SK-N-SH treated with all-trans-retinoic acid at 6 μM for 48 hours (cell line): ENCODE results near the gene MELK.

Source experiments
- ATAC-seq: fragments of 200-7000 bp; cut with Tn5 transposase; 3 replicates; pipeline ENCODE4 v1.9.1; 2020; ENCODE audit warnings: mild to moderate bottlenecking, moderate library complexity
- ARNTL ChIP-seq: fragments of 450-650 bp; formaldehyde crosslinking; IDR thresholded peaks from 2 replicates; pipeline ENCODE4 v1.5.0; 2020; ENCODE audit warnings: low read depth, mild to moderate bottlenecking, moderate library complexity, borderline replicate concordance
- BACH2 ChIP-seq: fragments of 250-450 bp; sonication (Bioruptor Pico); IDR thresholded peaks from 2 replicates; pipeline ENCODE4 v1.9.0; 2021; ENCODE audit warnings: mild to moderate bottlenecking, borderline replicate concordance
- CSDC2 ChIP-seq: fragments of 250-450 bp; sonication (Bioruptor Pico); IDR thresholded peaks from 2 replicates; pipeline ENCODE4 v1.5.0; 2020; ENCODE audit warnings: mild to moderate bottlenecking, moderate library complexity
- ESRRG ChIP-seq: fragments of 250-450 bp; sonication (Bioruptor Pico); IDR thresholded peaks from 2 replicates; pipeline ENCODE4 v1.6.1; 2021; ENCODE audit warnings: mild to moderate bottlenecking
- GLIS3 ChIP-seq: fragments of 250-450 bp; sonication (Bioruptor Pico); IDR thresholded peaks from 2 replicates; pipeline ENCODE4 v1.5.0; 2020; ENCODE audit warnings: mild to moderate bottlenecking, moderate library complexity
- ISL1 ChIP-seq: fragments of 250-450 bp; sonication (Bioruptor Pico); IDR thresholded peaks from 2 replicates; pipeline ENCODE4 v2.1.2; 2022; ENCODE audit warnings: mild to moderate bottlenecking, moderate library complexity
- OSR1 ChIP-seq: fragments of 250-450 bp; sonication (Bioruptor Pico); IDR thresholded peaks from 2 replicates; pipeline ENCODE4 v1.8.0; 2022; ENCODE audit warnings: moderate library complexity, mild to moderate bottlenecking, inconsistent platforms
- PPARA ChIP-seq: fragments of 250-450 bp; sonication (Bioruptor Pico); IDR thresholded peaks from 2 replicates; pipeline ENCODE4 v1.5.0; 2020; ENCODE audit warnings: mild to moderate bottlenecking, borderline replicate concordance
- RARB ChIP-seq: fragments of 250-450 bp; sonication (Bioruptor Pico); IDR thresholded peaks from 2 replicates; pipeline ENCODE4 v1.8.0; 2021; ENCODE audit warnings: mild to moderate bottlenecking, moderate library complexity
- TCF4 ChIP-seq: fragments of 250-450 bp; sonication (Bioruptor Pico); IDR thresholded peaks from 2 replicates; pipeline ENCODE4 v1.8.0; 2021; ENCODE audit warnings: mild to moderate bottlenecking, moderate library complexity, borderline replicate concordance
- TOX ChIP-seq: fragments of 250-450 bp; sonication (Bioruptor Pico); IDR thresholded peaks from 2 replicates; pipeline ENCODE4 v1.8.0; 2021; ENCODE audit warnings: mild to moderate bottlenecking, moderate library complexity, borderline replicate concordance
- ZC3H10 ChIP-seq: fragments of 250-450 bp; sonication (Bioruptor Pico); IDR thresholded peaks from 2 replicates; pipeline ENCODE4 v1.5.1; 2021; ENCODE audit warnings: mild to moderate bottlenecking, moderate library complexity
- ZFP3 ChIP-seq: fragments of 250-450 bp; sonication (Bioruptor Pico); IDR thresholded peaks from 2 replicates; pipeline ENCODE4 v1.5.0; 2020; ENCODE audit warnings: mild to moderate bottlenecking, moderate library complexity
- ZFP30 ChIP-seq: fragments of 450-650 bp; formaldehyde crosslinking; IDR thresholded peaks from 2 replicates; pipeline ENCODE4 v1.5.0; 2022; ENCODE audit warnings: mild to moderate bottlenecking, moderate library complexity
- ZNF565 ChIP-seq: fragments of 450-650 bp; formaldehyde crosslinking; conservative IDR thresholded peaks from 2 replicates; pipeline ENCODE4 v1.5.0; 2020; ENCODE audit warnings: low read depth, mild to moderate bottlenecking, moderate library complexity
- ZNF70 ChIP-seq: fragments of 450-650 bp; formaldehyde crosslinking; IDR thresholded peaks from 2 replicates; pipeline ENCODE4 v1.5.0; 2020; ENCODE audit warnings: mild to moderate bottlenecking, moderate library complexity
- ZNF8 ChIP-seq: fragments of 450-650 bp; formaldehyde crosslinking; IDR thresholded peaks from 2 replicates; pipeline ENCODE4 v1.5.0; 2020; ENCODE audit warnings: mild to moderate bottlenecking, moderate library complexity
- TF ChIP-seq, protein P1 (sequence below): fragments of 250-450 bp; sonication (Bioruptor Pico); IDR thresholded peaks from 2 replicates; pipeline ENCODE4 v1.5.1; 2020; ENCODE audit warnings: low read depth, mild to moderate bottlenecking, moderate library complexity
- TF ChIP-seq, protein P2 (sequence below): fragments of 250-450 bp; sonication (Bioruptor Pico); IDR thresholded peaks from 2 replicates; pipeline ENCODE4 v1.8.0; 2020; ENCODE audit warnings: mild to moderate bottlenecking, moderate library complexity, borderline replicate concordance
- TF ChIP-seq, protein P3 (sequence below): fragments of 250-450 bp; sonication (Bioruptor Pico); IDR thresholded peaks from 2 replicates; pipeline ENCODE4 v1.8.0; 2021; ENCODE audit warnings: low read depth, mild to moderate bottlenecking, moderate library complexity, borderline replicate concordance
- TF ChIP-seq, protein P4 (sequence below): fragments of 250-450 bp; sonication (Bioruptor Pico); IDR thresholded peaks from 2 replicates; pipeline ENCODE4 v1.5.0; 2020; ENCODE audit warnings: mild to moderate bottlenecking, moderate library complexity

The MELK gene

DNA sequence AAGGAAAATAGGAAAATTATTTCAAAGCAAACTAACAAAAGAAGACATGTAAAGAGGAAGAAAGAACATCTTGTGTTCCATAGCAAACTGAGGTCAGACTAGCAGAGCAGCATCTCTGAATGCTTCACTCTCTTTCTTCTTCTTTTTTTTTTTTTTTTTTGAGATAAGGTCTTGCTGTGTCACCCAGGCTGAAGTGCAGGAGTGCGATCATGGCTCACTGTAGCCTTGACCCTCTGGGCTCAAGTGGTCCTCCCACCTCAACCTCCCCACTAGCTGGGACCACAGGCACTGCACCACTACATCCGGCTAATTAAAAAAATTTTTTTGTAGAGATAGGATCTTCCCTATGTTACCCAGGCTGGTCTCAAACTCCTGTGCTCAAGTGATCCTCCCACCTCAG, 36.6 kb downstream of the MELK start:
- no peak for ATAC-seq

DNA sequence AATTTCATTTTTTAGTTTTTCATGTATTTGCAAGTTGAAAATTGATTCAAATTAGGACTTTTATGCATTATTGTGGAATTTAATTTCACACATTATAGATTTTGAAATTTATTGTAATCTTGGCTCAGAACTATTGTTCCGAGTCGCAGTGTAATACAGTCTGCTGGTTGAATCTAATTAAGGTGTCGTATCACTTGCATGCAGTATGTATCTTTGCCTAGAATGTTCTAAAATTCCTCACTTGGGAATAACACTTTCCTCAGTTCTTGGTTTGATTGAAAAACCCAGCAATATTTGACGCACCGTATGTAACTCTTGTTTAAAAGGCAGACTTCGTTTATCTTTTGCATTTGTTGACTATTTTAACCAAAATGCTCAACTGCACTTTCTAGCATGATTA, 49.4 kb downstream of the MELK start:
- TF ChIP-seq ISL1 (no peak), ZFP30 (CRISPR knock-in tag) (no peak), OSR1 (CRISPR knock-in tag) (no peak), CSDC2 (CRISPR knock-in tag) (no peak), TCF4 (CRISPR knock-in tag) (no peak), BACH2 (no peak), TOX (no peak), ZFP3 (CRISPR knock-in tag) (no peak), ZNF70 (no peak)
- TF ChIP-seq, protein P1, sequence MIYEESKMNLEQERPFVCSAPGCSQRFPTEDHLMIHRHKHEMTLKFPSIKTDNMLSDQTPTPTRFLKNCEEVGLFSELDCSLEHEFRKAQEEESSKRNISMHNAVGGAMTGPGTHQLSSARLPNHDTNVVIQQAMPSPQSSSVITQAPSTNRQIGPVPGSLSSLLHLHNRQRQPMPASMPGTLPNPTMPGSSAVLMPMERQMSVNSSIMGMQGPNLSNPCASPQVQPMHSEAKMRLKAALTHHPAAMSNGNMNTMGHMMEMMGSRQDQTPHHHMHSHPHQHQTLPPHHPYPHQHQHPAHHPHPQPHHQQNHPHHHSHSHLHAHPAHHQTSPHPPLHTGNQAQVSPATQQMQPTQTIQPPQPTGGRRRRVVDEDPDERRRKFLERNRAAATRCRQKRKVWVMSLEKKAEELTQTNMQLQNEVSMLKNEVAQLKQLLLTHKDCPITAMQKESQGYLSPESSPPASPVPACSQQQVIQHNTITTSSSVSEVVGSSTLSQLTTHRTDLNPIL (CRISPR knock-in tag), result no peak
- ATAC-seq, result no peak

More for the DNA sequence above, 36.6 kb downstream of the MELK start:
- TF ChIP-seq CSDC2 (CRISPR knock-in tag) (no peak), ZC3H10 (CRISPR knock-in tag) (no peak), ZFP30 (CRISPR knock-in tag) (no peak), ESRRG (no peak), TCF4 (CRISPR knock-in tag) (no peak), BACH2 (no peak), ZFP3 (CRISPR knock-in tag) (no peak), OSR1 (CRISPR knock-in tag) (no peak), ISL1 (no peak), TOX (no peak), ZNF565 (no peak), ARNTL (CRISPR knock-in tag) (no peak), ZNF70 (no peak), PPARA (no peak)
- TF ChIP-seq, protein P2, sequence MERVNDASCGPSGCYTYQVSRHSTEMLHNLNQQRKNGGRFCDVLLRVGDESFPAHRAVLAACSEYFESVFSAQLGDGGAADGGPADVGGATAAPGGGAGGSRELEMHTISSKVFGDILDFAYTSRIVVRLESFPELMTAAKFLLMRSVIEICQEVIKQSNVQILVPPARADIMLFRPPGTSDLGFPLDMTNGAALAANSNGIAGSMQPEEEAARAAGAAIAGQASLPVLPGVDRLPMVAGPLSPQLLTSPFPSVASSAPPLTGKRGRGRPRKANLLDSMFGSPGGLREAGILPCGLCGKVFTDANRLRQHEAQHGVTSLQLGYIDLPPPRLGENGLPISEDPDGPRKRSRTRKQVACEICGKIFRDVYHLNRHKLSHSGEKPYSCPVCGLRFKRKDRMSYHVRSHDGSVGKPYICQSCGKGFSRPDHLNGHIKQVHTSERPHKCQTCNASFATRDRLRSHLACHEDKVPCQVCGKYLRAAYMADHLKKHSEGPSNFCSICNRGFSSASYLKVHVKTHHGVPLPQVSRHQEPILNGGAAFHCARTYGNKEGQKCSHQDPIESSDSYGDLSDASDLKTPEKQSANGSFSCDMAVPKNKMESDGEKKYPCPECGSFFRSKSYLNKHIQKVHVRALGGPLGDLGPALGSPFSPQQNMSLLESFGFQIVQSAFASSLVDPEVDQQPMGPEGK (CRISPR knock-in tag), result no peak
- TF ChIP-seq, protein P1 (CRISPR knock-in tag), result no peak

DNA sequence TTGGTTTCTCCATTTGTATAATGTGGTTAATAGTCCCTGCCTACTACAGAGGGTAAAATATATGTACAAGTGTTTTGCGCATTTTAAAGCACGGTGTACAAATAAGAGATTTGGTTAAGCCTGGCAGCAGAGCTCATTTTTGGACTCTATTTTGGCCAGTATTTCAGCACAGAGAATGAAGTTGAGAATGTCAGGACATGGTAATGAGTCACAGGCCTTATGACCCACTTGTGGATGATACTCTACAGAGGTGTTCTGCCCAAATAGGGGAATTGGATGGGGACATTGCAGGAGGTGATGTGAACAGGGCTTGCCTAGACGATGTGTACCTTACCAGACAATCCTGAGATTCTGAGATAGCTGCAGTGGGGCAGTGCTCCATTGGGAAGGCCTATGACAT, 50.6 kb downstream of the MELK start:
- no peak for ATAC-seq
- no peak for TF ChIP-seq ISL1
- TF ChIP-seq BACH2, result no peak
- TF ChIP-seq OSR1 (CRISPR knock-in tag), result no peak
- no peak for TF ChIP-seq ZNF565
- no peak for TF ChIP-seq ZFP30 (CRISPR knock-in tag)
- no peak for TF ChIP-seq ESRRG
- no peak for TF ChIP-seq ZFP3 (CRISPR knock-in tag)
- TF ChIP-seq ARNTL (CRISPR knock-in tag), result no peak
- TF ChIP-seq ZNF8 (CRISPR knock-in tag), result no peak
- no peak for TF ChIP-seq RARB (CRISPR knock-in tag)
- TF ChIP-seq, protein P3, sequence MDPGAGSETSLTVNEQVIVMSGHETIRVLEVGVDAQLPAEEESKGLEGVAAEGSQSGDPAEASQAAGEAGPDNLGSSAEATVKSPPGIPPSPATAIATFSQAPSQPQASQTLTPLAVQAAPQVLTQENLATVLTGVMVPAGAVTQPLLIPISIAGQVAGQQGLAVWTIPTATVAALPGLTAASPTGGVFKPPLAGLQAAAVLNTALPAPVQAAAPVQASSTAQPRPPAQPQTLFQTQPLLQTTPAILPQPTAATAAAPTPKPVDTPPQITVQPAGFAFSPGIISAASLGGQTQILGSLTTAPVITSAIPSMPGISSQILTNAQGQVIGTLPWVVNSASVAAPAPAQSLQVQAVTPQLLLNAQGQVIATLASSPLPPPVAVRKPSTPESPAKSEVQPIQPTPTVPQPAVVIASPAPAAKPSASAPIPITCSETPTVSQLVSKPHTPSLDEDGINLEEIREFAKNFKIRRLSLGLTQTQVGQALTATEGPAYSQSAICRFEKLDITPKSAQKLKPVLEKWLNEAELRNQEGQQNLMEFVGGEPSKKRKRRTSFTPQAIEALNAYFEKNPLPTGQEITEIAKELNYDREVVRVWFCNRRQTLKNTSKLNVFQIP (CRISPR knock-in tag), result no peak
- no peak for TF ChIP-seq PPARA
- TF ChIP-seq, protein P2 (CRISPR knock-in tag), result no peak
- TF ChIP-seq TOX, result no peak
- TF ChIP-seq, protein P4, sequence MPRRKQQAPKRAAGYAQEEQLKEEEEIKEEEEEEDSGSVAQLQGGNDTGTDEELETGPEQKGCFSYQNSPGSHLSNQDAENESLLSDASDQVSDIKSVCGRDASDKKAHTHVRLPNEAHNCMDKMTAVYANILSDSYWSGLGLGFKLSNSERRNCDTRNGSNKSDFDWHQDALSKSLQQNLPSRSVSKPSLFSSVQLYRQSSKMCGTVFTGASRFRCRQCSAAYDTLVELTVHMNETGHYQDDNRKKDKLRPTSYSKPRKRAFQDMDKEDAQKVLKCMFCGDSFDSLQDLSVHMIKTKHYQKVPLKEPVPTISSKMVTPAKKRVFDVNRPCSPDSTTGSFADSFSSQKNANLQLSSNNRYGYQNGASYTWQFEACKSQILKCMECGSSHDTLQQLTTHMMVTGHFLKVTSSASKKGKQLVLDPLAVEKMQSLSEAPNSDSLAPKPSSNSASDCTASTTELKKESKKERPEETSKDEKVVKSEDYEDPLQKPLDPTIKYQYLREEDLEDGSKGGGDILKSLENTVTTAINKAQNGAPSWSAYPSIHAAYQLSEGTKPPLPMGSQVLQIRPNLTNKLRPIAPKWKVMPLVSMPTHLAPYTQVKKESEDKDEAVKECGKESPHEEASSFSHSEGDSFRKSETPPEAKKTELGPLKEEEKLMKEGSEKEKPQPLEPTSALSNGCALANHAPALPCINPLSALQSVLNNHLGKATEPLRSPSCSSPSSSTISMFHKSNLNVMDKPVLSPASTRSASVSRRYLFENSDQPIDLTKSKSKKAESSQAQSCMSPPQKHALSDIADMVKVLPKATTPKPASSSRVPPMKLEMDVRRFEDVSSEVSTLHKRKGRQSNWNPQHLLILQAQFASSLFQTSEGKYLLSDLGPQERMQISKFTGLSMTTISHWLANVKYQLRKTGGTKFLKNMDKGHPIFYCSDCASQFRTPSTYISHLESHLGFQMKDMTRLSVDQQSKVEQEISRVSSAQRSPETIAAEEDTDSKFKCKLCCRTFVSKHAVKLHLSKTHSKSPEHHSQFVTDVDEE (CRISPR knock-in tag), result no peak
- no peak for TF ChIP-seq TCF4 (CRISPR knock-in tag)
- TF ChIP-seq GLIS3, result no peak
- TF ChIP-seq, protein P1 (CRISPR knock-in tag), result no peak
